ENCODE results near the gene EVPL. TPM values are rescaled to one million over a fixed set of nuclear protein-coding genes. Genes with fewer than 3 reads are reported as not detected.
A peak's percentile ranks its signal among the peaks of the same experiment; 100 is the strongest.

The EVPL gene
- total and polyA plus RNA-seq, 2 of the 13 experiments (the other 11 are each of a cell fraction or from before 2014, with no cell fraction given): 2.1 to 8.2 TPM

- TF ChIP-seq ZNF674 (CRISPR knock-in tag; IDR thresholded peaks at IDR 0.05; ENCODE audit: low read depth): no peak
- no peak for TF ChIP-seq NR2C2 (CRISPR knock-in tag; IDR thresholded peaks at IDR 0.05; ENCODE audit: borderline replicate concordance)
- no peak for TF ChIP-seq MBNL3 (CRISPR knock-in tag; conservative IDR thresholded peaks at IDR 0.05)
- TF ChIP-seq RCOR2 (CRISPR knock-in tag; IDR thresholded peaks at IDR 0.05): no peak
- TF ChIP-seq ZNF563 (CRISPR knock-in tag; IDR thresholded peaks at IDR 0.05): no peak
- no peak for TF ChIP-seq DNMT3B (CRISPR knock-in tag; conservative IDR thresholded peaks at IDR 0.05)
- TF ChIP-seq KMT2A (CRISPR knock-in tag; IDR thresholded peaks at IDR 0.05): 0 out of 2 replicates have a peak, but pooled peaks have one; percentile 54
- TF ChIP-seq ZNF770 (CRISPR knock-in tag; IDR thresholded peaks at IDR 0.05): 0 out of 2 replicates have a peak, but pooled peaks have one; percentile 11
- no peak for TF ChIP-seq HMG20A (CRISPR knock-in tag; IDR thresholded peaks at IDR 0.05; ENCODE audit: borderline replicate concordance)
- peak; percentile 89 for TF ChIP-seq SSRP1 (CRISPR knock-in tag; IDR thresholded peaks at IDR 0.05)
- no peak for TF ChIP-seq HNF4A (CRISPR knock-in tag; IDR thresholded peaks at IDR 0.05)
- TF ChIP-seq SP4 (CRISPR knock-in tag; IDR thresholded peaks at IDR 0.05): 0 out of 2 replicates have a peak, but pooled peaks have one; percentile 34
- no peak for TF ChIP-seq ETS1 (CRISPR knock-in tag; IDR thresholded peaks at IDR 0.05)
- TF ChIP-seq ZNF274 (CRISPR knock-in tag; IDR thresholded peaks at IDR 0.05): no peak
- TF ChIP-seq ARHGAP35 (CRISPR knock-in tag; IDR thresholded peaks at IDR 0.05; ENCODE audit: borderline replicate concordance): no peak; the same call in 1 of the 2 replicates
- TF ChIP-seq HOXA5 (CRISPR knock-in tag; IDR thresholded peaks at IDR 0.05): 0 out of 2 replicates have a peak, but pooled peaks have one; percentile 43
- TF ChIP-seq ZNF138 (CRISPR knock-in tag; IDR thresholded peaks at IDR 0.05; ENCODE audit: low read depth): no peak
- peak in 1 of 2 experiments; percentile 30; a peak in 1 of 4 replicates for TF ChIP-seq KLF16 (CRISPR knock-in tag; IDR thresholded peaks at IDR 0.05)
- peak; percentile 86 for TF ChIP-seq IRF2 (CRISPR knock-in tag; IDR thresholded peaks at IDR 0.05)
- TF ChIP-seq RBAK (CRISPR knock-in tag; IDR thresholded peaks at IDR 0.05): no peak
- no peak for TF ChIP-seq TCF7 (IDR thresholded peaks at IDR 0.05; ENCODE audit: low read depth)
- no peak for TF ChIP-seq FOXO4 (CRISPR knock-in tag; conservative IDR thresholded peaks at IDR 0.05)
- no peak for TF ChIP-seq BATF2 (CRISPR knock-in tag; IDR thresholded peaks at IDR 0.05)
- no peak for TF ChIP-seq SNAI1 (CRISPR knock-in tag; IDR thresholded peaks at IDR 0.05; ENCODE audit: borderline replicate concordance)
Observed at GRCh38 chr17:76005263-76006149, 21.6 kb downstream of the EVPL start (continued).

Data from HepG2 (cell line).